ENCODE results near the gene FAM47C.
"Not testable (repeated sequence)": the region's sequence is repeated elsewhere in the genome, so short reads cannot be mapped to it uniquely, and the experiment has no call there.

The FAM47C gene

GRCh38 chrX:37008182-37008581, at the start of gene FAM47C:
Gene FAM47C, plus strand, starts transcription at chrX:37008366. Its CDS starts 45 bp downstream, at chrX:37008411.
- H3K4me3 ChIP-seq (ENCODE audit: control insufficient read depth, low read depth, low read length); DNase-seq (ENCODE audit: low read depth): not testable (repeated sequence)

GRCh38 chrX:36961590-36961989, 46.6 kb upstream of the FAM47C start:
- H3K4me3 ChIP-seq (ENCODE audit: control insufficient read depth, low read depth, low read length) = no peak overlapping the region
- no peak for TF ChIP-seq CTCF (IDR thresholded peaks at IDR 0.05; ENCODE audit: control insufficient read depth, insufficient read depth, low read depth, low read length, missing control alignments)
- no peak for DNase-seq (ENCODE audit: low read depth)

GRCh38 chrX:36963069-36963808, 44.9 kb upstream of the FAM47C start:
- no peak overlapping the region for H3K4me3 ChIP-seq (ENCODE audit: control insufficient read depth, low read depth, low read length)
- no peak for TF ChIP-seq CTCF (IDR thresholded peaks at IDR 0.05; ENCODE audit: control insufficient read depth, insufficient read depth, low read depth, low read length, missing control alignments)
- no peak for DNase-seq (ENCODE audit: low read depth)

GRCh38 chrX:36963852-36964251, 44.3 kb upstream of the FAM47C start:
- no peak overlapping the region for H3K4me3 ChIP-seq (ENCODE audit: control insufficient read depth, low read depth, low read length)
- DNase-seq (ENCODE audit: low read depth) = no peak
- TF ChIP-seq CTCF (IDR thresholded peaks at IDR 0.05; ENCODE audit: control insufficient read depth, insufficient read depth, low read depth, low read length, missing control alignments) = no peak

GRCh38 chrX:36973575-36973974, 34.6 kb upstream of the FAM47C start:
- H3K4me3 ChIP-seq (ENCODE audit: control insufficient read depth, low read depth, low read length) = no peak overlapping the region
- no peak for DNase-seq (ENCODE audit: low read depth)
- no peak for TF ChIP-seq CTCF (IDR thresholded peaks at IDR 0.05; ENCODE audit: control insufficient read depth, insufficient read depth, low read depth, low read length, missing control alignments)

GRCh38 chrX:36974911-36975310, 33.3 kb upstream of the FAM47C start:
- no peak for DNase-seq (ENCODE audit: low read depth)
- no peak for TF ChIP-seq CTCF (IDR thresholded peaks at IDR 0.05; ENCODE audit: control insufficient read depth, insufficient read depth, low read depth, low read length, missing control alignments)
- no peak overlapping the region for H3K4me3 ChIP-seq (ENCODE audit: control insufficient read depth, low read depth, low read length)

- no peak overlapping the region for H3K4me3 ChIP-seq (ENCODE audit: control insufficient read depth, low read depth, low read length)
- no peak for DNase-seq (ENCODE audit: low read depth)
- TF ChIP-seq CTCF (IDR thresholded peaks at IDR 0.05; ENCODE audit: control insufficient read depth, insufficient read depth, low read depth, low read length, missing control alignments) = no peak
Observed at GRCh38 chrX:36978886-36979285, 29.3 kb upstream of the FAM47C start.
